ENCODE results near the gene TMEM50A.
"Not testable (repeated sequence)": the region's sequence is repeated elsewhere in the genome, so short reads cannot be mapped to it uniquely, and the experiment has no call there.

Gene TMEM50A
- total RNA-seq: 91.0 to 172 (median 119) reads per million in 17 experiments

DNA sequence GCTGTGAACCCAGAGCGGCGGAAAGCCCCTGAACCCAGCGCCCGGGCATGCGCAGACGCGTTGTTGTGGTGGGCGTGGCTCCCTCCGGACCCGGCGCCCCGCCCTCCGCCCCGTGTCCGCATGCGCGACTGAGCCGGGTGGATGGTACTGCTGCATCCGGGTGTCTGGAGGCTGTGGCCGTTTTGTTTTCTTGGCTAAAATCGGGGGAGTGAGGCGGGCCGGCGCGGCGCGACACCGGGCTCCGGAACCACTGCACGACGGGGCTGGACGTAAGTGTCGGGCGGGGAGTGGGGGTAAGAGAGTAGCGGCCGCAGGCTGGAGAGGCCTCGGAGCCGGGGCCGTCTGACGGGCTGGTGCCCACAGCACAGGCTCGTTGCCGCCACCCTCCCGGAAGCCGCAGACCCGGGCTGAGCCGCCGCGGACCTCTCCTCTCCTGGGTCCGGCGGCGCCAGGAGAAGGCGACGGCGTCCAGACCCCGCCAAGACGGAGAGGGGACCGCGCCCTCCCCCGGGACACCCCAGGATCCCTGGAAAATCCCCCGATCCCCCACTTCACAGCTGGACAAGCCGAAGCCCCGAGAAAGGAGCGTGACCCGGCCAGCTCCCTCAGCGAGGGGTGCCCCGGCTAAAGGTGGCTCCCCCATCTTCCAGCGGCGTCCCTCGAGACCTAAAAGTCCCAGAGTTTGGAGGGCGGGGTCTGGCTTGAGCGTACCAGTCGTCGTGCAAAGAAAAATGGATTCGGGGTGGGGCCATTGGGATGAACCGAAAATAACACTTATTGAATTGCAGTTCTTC is at the start of gene TMEM50A:
TMEM50A (plus strand) TSS at position 147 of the 794 bp plus-strand sequence. CDS start 2,153 bp downstream, outside the sequence.
- DNase-seq: peak; percentile 88 to 92 (median 89)

DNA sequence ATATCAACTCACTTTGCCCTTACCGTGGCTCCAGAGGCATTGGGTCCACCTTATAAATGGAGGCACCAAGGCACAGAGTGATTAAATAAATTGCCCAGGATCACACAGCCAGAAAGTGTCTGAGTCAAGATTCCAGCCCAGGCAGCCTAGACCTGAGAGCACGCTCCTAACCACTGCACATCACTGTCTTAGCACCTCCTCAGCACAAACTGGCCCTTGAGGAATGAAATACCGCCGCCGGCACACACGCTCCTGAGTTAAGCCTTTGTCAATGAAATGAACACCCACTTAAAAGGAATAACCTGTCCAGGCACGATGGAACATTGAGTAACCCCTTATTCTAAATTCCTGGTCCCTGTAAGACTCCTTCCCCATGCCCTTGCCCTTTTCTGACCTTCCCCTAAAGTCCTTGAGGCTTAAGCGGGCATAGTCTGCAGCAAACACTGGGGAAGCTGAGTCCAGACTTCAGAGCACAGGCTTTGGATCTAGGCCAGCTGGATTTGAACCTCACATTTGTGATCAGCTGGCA is 49.5 kb upstream of the TMEM50A start:
- not testable (repeated sequence) for DNase-seq

DNA sequence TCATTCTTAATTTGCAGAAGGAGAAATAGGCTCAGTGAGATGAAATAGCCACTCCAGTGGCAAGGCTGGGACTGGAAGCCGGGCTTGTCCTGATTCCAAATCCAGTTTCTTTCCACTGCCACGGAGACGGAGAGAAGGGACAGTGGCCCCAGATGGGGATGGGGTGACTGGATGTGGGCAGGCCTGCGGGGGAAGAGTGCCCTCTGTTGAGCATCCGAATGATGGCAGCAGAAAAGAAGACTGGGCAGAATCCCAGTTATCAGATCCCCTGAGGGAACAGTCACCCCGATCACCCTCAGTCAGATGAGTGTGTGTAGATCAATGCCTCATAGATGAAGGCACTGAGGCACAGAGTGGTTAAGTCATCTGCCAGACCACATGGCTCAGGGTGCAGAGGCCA is 48.1 kb upstream of the TMEM50A start:
- DNase-seq: not testable (repeated sequence)

DNA sequence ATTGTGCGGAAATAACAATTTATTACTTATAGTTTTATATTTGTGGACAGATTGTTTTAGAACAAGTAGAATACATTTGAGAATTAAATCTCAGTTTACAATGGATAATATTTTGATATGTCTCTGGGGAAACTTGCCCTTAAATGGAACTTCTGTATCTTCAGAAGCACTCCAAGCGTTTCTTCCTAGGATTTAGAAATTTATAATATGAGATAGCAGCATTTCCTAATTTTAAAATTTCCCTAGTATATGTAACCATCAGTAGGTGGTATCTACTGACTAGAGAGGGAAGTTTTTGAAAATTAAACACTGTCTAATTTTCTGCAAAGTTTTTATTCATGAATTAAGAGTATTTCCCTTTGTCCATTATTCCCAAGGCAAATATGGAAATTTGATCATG is 44.7 kb upstream of the TMEM50A start:
- DNase-seq: peak in 2 of 4 experiments; percentile 6 to 17

DNA sequence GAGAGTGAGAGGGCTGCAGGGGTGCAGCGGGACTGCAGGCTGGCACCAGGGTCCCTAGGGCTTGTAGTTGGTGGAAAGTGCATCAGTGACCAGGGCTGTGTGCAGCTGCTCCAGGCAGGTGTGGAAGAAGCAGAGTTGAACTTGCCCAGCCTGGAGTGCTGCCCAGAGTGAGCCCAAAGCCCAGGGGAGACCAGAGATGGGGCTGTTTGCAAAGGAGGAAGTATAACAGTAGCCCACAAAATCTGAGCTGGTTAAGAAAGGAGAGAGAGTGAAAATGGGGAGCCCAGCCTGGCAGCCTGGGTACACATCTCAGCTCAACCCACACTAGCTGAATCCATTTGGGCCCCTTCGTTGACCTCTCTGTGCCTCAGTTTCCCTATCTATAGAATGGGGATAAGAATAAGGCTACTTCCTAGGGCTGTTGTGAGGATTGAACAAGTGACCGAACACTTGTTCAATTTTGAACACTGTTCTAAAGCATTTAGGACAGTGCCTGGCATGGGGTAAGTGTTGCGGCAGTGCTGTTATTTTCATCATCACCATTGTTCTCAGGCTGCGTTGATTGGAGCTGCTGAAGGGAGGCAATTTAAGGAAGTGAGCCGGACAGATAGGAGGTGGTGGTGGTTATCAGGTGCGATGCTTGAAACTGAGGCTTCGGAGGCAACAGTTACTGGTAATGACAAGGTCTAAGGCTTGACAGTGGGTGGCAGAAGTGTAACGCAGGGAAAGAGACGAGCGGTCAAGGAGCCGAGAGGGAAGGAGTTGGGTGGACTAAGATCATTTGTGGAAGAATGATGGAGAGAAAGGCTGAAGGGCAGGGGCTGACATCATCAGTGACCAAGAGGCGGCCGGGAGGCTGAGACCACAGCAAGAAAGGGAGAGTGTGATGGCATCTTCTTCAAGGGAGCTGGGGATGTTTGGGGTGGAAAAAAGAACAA is 43.0 kb upstream of the TMEM50A start:
- not testable (repeated sequence) for DNase-seq

DNA sequence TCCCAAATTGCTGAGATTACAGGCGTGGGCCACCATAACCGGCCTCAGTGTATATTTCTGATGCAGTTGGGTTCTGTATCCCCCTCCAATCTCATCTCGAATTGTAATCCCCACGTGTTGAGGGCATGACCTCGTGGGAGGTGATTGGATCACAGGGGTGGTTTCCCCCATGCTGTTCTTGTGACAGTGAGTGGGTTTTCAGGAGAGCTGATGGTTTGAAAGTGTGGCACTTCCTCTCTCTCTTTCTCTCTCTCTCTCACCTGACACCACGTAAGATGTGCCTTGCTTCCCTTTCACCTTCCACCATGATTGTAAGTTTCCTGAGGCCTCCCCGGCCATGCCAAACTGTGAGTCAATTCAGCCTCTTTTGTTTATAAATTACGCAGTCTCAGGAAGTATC is 41.6 kb upstream of the TMEM50A start:
- peak in 2 of 4 experiments; percentile 8 to 10 for DNase-seq

DNA sequence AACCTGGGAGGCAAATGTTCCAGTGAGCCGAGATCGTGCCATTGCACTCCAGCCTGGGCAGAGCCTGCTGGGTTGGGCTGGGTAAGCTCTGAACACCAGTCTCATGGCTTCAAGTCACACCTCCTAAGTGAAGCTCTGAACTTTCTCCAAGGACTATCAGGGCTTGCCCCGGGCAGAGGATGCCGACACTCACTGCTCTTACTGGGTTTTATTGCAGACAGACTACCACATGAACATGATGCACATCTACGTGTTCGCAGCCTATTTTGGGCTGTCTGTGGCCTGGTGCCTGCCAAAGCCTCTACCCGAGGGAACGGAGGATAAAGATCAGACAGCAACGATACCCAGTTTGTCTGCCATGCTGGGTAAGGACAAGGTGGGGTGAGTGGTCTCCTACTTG is 37.4 kb upstream of the TMEM50A start:
- DNase-seq: not testable (repeated sequence)

DNA sequence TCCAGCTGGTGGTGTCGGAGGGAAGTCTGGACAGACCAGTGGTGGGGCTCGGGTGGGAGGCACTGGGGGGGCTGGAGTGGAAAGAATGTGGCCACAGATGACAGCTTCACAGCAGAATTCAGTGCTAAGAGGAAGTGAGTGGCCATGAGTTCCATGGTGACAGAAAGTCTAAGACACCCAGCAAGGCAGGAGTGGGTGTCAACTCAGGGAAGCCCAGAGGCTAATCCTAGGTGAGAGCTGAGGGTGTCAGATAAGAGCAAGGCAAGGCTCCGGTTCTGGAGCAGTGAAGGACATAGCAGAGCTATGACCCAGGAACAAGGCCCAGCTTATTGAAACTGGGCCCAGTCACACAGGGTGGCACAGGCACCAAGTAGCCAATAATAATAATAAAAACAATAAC is 35.8 kb upstream of the TMEM50A start:
- DNase-seq: peak in 3 of 4 experiments; percentile 13 to 43 (median 37)

DNA sequence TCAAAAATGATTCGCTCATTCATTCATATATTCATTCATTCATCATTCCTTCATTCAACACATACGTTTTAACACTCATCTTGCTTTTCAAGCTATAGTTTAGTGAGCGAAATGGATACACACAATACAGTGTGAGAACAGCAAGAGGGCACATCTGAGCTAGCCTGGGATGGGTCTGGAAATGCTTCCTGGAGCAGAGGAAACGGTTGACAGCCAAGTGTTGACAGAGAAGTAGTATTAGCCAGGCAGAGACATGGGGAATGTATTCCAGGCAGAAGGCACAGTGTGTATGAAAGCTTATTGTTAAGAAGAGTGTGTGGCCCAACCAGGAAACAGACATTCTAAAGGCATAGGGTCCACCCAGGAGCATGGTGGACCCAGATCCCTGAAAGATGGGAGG is 33.2 kb upstream of the TMEM50A start:
- not testable (repeated sequence) for DNase-seq

DNA sequence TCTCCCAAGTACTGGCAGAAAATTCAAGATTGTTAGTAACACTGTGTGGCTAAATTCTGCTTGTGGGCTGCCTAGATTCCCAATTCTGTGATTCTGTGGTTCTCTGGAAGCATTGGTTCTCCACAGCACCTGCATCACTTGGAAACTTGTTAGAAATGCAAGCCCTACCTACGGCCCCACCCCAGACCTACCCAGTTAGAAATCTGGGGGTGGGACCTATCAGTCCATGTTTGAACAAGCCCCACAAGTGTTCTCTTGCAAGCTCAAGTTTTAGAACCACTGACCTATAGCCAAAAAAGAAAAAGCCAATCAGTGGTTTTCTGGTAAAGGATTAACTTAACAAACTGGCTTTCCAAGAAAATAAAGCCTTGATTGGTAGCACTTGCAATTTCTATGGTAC is 30.0 kb upstream of the TMEM50A start:
- not testable (repeated sequence) for DNase-seq

DNA sequence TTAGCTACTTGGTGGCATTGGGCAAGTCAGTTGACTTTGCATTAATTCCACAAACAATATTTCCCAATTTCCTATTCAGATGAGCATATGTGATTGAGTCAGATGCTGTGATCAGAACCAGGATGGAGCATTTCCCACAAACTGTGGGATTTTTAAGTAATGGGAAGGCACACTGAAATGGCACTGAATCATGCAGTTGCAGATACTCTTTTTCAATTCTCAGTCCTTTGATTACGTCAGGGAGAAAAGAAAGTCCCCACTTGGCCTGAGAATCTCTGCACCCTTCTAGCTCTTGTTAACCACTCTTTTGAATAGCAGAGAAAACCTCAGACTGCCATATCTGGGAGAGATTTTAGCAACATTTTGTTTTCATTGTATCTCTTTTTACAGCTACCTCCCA is 29.0 kb upstream of the TMEM50A start:
- peak; percentile 47 to 92 (median 68) for DNase-seq

DNA sequence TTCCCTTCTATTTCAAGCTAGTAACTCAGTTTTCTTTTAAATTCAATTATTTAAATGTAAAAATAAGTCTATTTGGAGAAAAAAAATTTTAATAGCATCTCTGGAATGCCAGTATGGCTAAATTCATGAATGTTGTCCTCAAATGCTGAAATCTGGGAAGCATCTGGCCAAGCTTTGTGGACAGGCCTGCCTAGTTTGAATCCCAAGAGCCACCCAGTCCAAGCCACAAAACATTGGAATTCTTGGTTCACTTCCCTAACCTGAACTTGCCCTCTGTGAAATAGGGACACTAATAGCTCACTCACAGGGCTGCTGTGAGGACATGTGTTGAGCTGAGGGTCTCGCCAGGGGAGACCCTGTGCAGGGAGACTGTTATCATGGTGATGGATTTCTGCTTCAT is 28.6 kb upstream of the TMEM50A start:
- DNase-seq: not testable (repeated sequence)

DNA sequence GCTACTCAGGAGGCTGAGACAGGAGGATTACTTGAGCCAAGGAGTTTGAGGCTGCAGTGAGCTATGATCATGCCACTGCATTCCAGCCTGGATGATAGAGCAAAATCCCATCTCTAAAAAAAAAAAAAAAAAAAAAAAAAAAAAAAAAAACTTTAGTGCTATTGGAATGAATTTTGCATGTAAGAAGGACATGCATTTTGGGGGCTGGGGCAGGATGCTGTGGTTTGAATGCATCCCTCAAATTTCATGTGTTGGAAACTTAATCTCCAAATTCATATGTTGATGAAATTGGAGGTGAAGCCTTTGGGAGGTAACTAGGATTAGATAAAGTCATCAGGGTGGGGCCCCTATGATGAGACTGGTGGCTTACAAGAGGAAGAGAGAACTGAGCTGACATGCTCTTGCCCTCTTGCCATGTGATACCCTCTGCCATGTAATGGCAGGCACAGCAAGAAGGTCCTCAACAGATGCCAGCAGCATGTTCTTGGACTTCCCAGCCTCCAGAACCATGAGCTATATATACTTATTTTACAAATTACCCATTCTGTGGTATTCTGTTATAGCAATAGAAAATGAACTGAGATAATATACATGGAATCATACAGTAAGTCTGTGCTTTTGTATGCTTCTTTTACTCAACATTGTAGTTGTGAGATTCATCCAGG is 25.2 kb upstream of the TMEM50A start:
- not testable (repeated sequence) for DNase-seq

DNA sequence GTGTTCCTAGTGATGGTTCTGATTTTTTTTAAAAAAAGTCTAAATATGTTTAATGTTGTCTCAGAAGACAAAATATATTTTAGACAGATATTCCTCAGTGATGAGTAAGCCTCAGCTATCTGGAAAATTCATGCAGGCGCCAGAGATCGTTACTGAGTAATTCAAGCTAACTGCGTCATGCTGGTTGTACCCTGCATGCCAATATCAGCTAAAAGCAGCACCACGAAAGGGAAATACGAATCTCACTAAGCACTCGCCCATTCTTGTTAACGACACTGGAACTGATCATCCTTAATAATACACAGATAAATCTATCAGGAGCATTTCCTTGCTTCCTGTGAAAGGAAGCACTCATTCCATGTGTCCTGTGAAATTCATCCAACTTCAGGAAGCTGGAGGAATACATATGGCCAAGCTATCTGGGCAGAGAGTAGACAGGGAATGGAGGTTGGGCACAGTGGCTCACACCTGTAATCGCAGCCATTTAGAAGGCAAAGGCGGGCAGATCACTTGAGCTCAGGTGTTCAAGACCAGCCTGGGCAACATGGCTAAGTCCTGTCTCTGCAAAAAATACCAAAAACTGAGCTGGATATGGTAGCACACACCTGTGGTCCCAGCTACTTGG is 17.7 kb upstream of the TMEM50A start:
- not testable (repeated sequence) for DNase-seq

DNA sequence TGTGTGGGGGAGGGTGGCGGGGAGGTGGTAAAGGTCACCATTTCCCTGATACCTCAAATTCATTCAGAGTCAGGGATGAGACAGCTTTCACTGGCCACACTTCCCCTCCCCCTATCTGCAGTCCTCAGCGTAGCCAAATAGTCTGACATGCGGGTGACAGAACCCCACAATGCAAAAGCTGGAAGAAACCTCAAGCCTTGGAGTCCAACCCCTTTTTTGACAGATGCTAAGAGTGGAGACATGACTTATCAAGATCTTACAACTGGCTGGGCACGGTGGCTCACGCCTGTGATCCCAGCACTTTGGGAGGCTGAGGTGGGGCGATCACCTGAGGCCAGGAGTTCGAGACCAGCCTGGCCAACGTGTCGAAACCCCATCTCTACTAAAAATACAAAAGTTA is 16.0 kb upstream of the TMEM50A start:
- DNase-seq: not testable (repeated sequence)

DNA sequence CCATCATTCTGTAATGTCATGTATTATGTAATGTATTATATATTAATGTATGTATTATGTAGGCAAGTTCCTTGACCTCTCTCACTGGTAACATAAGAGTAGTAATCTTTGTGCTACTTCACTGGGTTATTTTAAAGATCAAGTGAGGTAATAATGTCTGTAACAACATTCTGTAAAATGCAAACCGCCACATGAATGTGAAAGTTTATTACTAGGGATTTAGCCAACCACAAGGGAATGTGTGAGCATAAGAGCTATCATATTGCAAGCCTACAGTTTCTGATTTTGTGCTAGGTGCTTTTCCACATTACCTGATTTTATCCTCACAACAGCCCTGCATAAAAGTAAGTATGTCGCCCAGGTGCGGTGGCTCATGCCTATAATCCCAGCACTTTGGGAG is 13.7 kb upstream of the TMEM50A start:
- DNase-seq: not testable (repeated sequence)

DNA sequence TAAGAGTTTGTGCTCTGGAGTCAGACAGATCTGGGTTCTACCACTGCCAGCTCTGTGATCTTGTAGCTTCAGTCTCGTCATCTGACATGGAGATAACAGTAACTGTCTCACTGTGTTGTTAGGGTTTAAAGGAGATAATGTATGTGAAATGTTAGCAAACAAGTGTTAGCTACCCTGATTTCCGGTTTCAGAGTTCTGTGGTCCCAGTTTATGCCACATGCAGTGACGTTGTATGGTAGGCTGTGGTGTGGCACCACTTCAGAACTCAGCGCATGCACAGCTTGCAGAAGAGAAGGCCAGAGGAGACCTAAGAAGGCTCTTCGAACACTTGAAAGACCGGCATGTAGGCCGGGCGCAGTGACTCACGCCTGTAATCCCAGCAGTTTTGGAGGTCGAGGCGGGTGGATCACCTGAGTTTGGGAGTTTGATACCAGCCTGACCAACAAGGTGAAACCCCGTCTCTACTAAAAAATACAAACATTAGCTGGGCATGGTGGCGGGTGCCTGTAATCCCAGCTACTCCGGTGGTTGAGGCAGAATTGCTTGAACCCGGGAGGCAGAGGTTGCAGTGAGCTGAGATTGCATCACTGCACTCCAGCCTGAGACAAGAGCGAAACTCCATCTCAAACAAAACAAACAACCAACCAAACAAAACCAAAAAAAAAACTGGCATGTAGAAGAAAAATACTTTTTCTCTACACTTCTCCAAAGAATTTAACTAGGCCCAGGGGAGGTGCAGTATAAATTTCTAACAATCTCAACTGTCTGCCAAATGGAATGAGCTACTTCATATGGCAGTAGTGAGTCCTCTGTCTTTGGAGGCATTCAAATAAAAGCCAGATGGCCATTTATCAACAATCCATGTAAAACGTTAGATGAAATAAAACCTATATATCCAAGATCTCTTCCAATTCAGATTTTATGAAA is 10.0 kb upstream of the TMEM50A start:
- not testable (repeated sequence) for DNase-seq

DNA sequence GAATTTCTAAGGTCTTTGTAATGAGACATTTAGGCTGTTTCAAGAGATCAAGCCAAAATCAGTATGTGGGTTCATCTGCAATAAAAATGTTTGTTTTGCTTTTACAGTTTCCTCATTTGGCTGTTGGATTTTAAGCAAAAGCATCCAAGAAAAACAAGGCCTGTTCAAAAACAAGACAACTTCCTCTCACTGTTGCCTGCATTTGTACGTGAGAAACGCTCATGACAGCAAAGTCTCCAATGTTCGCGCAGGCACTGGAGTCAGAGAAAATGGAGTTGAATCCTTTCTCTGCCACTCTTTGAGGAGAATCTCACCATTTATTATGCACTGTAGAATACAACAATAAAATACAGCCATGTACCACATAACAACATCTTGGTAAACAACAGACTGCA is 9.3 kb upstream of the TMEM50A start:
- not testable (repeated sequence) for DNase-seq

DNA sequence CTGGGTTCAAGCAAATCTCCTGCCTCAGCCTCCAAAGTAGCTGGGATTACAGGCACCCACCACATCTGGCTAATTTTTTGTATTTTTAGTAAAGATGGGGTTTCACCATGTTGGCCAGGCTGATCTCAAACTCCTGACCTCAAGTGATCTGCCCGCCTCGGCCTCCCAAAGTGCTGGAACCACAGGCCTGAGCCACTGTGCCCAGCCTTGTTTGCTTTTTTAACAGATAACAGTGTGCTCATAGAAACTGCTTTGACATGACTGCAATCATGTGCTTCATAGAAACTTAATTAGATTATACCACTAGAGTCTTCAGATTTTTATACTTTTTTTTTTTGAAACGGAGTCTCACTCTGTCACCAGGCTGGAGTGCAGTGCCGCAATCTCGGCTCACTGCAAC is 8.8 kb upstream of the TMEM50A start:
- DNase-seq: not testable (repeated sequence)

DNA sequence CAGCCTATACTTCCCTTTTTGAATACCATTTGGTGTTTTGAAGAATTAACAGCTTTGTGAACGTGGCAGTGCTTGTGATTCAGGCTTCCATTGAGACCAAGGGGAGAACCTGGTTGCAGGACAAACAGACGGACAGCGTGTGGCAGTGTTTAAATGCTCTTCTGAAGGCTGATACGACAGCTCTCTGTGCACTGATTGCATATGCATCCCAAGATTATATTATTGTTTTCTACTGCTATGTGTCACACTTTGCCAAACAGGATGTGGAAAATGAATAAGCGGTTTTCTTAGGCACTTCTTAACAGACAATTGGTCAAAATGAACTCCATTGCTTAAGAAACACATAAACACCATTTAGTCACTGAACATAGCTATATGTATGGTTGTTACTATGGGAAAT is 8.2 kb upstream of the TMEM50A start:
- DNase-seq: peak; percentile 17 to 80 (median 49)

DNA sequence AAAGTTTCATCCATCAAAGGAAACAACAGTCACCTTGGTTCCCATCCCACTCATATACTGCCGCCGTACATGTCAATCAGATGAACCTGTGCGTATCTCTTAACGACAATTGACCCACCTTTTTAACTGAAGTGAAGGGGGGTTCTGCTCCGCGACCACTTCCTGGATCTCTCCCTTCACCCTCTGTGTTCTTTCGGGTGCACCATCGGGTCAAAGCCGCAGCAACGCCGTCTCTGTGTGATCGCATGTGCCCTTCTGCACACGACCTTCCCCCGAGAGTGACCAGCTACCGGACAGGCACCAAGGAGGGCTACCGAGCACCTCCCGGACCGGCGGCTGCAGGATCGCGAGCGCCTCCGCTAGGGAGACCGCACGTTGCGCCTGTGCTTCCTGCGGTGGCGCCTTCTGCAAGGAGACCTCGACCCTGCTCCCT is 1.2 kb upstream of the TMEM50A start:
- peak in 1 of 4 experiments; percentile 8 for DNase-seq
